Measurements from ENCODE around the gene PPM1N.

- TF ChIP-seq EZH2 (IDR thresholded peaks at IDR 0.05; ENCODE audit: borderline replicate concordance), result no peak
- TF ChIP-seq, protein P1, sequence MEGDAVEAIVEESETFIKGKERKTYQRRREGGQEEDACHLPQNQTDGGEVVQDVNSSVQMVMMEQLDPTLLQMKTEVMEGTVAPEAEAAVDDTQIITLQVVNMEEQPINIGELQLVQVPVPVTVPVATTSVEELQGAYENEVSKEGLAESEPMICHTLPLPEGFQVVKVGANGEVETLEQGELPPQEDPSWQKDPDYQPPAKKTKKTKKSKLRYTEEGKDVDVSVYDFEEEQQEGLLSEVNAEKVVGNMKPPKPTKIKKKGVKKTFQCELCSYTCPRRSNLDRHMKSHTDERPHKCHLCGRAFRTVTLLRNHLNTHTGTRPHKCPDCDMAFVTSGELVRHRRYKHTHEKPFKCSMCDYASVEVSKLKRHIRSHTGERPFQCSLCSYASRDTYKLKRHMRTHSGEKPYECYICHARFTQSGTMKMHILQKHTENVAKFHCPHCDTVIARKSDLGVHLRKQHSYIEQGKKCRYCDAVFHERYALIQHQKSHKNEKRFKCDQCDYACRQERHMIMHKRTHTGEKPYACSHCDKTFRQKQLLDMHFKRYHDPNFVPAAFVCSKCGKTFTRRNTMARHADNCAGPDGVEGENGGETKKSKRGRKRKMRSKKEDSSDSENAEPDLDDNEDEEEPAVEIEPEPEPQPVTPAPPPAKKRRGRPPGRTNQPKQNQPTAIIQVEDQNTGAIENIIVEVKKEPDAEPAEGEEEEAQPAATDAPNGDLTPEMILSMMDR (IDR thresholded peaks at IDR 0.05; ENCODE audit: poor library complexity), result no peak
- TF ChIP-seq EZH2phosphoT487 (IDR thresholded peaks at IDR 0.05; ENCODE audit: low read depth, severe bottlenecking, unreplicated experiment), result no peak
These were observed 29.5 kb upstream of the PPM1N start for GRCh38 chr19:45468803-45469131.

Measured in hepatocyte (in vitro differentiated cells).